AG08395 (cell line): ENCODE measurements around the gene CTXN2.

Experiments
- DNase-seq: peaks from one replicate; pipeline ENCODE4 v3.0.0; 2012; ENCODE audit warnings: mixed read lengths, low spot score

Gene CTXN2

DNA sequence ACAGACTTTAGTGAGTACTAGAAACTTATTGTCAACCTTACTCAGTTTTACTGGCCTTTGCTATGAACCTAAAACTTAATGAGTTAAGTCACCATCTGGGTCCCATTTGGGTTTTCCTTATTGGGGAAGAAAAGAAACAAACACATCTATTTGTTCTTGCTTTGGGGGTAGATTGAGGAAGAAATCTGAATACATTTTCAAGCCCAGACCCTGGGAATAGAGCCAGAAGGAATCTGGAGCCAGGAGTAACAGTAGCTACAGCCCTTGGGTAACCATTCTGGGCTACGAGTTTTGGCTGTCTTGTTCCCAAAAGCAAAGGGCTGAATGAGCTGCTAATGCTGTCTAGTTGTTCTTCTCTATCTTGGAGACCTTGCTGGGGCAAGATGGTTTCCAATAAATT lies 31.2 kb downstream of the CTXN2 start:
- DNase-seq, result no peak

DNA sequence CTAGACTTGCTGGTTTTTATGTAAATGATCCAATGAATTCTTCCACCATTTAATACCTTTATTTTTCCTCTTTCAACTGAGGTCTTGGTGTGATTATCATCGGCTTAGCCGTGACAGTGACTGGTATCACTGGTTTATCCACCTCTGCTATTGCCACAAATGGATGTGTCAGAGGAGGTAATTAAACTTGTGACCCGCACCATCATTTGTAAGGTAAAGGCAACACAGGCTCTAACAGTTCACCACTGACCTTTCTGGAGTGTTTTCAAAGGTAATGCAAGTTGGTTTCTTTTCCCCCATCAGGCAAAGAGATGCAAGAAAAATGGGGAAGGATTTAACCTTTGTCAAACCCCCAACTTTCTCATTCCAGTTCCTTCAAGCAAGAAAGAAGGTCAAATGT lies 34.3 kb downstream of the CTXN2 start:
- no peak for DNase-seq

DNA sequence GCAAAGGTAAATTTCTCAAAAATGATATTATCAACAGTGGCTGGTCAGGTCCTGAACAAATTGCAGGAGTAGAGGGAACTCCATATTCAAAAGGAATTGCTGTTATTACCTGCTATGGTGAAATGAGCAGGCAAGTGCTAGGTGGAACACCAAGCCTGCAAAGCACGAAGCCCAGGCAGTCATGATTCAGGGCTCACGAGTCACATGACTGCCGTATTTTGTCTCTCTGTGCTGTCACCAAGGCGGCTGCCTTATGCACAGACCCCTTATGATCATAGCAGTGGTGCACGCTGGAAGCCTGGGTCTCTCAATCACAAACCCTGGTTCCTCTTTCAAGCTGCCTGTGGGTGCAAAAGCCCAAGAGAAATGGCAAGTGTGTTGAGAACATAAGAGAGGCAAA lies 39.0 kb downstream of the CTXN2 start:
- DNase-seq, result no peak

DNA sequence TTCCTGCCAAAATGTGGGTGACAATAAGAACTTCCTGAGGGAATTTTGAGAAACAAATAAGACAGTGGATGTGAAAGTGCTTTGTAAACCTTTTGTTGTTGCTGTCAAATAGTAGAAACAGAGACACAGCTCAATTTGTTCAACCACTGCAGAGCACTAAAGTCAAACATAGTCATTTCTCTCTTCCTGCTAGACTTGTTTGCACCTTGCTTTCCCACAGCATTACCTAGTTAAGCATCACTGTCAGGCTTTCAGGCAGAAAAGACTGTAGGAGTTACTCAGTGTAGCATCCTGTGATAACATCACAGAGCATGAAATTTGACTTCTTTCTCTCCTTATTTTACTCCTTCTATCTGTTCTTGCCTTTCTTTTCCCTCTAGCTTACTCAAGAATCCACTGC lies 41.8 kb downstream of the CTXN2 start:
- no peak for DNase-seq

DNA sequence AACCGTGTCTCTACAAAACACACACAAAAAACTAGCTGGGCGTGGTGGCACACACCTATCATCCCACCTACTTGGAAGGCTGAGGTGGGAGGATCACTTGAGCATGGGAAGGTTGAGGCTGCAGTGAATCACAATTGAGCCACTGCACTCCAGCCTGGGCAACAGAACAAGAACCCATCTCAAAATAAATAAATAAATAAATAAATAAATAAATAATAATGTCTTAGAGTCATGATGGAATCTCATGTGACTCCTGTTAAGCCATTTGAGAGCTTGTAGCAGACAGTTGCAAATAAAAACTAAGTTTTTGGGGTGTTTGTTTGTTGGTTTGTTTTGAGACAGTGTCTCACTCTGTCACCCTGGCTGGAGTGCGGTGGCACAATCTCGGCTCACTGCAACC lies 47.9 kb downstream of the CTXN2 start:
- DNase-seq, result no peak

DNA sequence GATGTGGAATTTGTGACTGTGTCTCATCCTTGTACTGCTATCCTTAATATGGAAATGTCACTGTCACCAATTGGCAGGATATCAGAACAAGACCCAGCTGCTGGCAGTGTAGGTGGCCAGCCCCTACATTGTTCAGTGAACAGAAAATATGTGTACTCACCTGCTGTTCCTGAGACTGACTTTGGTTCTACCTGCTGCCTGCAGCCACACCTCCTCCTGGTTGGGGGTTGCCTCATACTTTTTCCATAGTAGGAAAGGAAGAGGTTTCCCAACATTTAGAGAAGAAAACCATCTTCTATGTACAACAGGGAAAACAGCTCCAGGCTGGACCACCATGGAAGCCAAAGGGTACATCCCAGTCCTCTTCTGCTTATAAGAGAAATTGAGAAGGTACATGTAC lies 50.5 kb downstream of the CTXN2 start:
- DNase-seq, result no peak

DNA sequence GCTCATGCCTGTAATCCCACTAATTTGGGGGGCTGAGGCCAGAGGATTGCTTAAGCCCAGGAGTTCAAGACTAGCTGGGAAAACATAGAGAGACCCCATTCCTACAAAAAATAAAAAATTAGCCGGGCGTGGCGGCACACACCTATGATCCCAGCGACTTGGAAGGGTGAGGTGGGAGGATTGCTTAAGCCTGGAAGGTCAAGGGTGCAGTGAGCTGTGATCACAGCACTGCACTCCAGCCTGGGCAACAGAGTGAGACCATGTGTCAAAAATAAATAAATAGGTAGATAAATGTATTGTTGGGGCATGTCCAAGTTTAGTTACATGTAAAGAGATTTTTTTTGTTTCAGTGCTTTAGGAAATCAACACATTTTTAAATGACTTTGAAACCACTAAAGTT lies 51.1 kb downstream of the CTXN2 start:
- no peak for DNase-seq

DNA sequence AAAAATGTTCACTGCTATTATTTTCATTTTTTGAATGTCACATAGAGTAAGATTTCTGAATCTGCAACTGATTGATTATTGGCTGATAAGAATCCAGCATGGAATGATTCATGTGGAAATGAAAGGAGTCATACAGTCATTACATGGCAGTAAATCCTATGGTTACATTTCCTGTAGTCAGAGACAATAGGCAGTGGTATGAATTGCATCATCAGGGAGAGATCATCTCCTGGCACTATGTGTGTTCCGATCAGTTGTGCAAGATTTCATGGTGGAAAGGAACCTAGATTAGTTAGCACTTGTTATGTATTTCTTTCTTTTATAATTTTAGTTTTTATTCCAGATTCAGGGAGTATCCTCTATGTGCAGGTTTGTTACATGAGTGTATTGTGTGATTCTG lies 53.5 kb downstream of the CTXN2 start:
- DNase-seq, result peak; percentile 14

DNA sequence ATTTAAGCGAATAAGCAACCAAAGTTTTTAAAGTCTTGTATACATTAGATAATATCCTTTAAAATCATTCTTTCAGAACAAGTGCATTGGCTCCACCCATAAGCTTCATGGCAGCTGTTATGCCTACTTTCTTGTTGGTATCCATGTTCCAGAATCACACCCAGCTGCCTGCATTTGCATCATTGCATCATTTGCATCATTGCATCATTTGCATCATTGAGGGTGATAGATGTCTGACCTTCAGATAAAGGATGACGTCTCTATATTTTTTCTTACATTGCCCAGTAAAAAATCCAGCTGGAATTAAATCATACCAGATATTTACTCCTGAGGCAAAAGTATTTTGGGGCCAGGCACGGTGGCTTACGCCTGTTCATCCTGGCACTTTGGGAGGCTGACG lies 56.9 kb downstream of the CTXN2 start:
- DNase-seq, result no peak

DNA sequence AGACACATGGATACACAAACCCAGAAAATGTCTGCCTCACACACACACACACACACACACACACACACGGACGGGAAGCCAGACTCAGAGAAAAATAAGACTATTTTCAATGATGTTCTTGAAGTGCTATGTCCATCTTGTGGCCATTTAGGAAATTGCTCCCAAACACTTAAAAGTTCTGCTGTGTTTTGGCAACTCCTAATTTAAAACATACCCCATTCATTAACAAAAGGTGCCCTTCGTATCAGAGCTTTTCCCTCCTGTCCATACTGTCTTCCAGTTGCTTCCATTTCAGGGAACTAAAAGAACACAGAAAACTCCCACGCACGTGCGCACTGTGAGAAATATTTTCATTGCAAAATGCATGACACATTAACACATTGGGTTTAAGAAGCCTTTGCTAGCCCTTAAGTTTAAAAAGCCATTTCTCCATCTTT lies 59.2 kb downstream of the CTXN2 start:
- peak; percentile 62 for DNase-seq

DNA sequence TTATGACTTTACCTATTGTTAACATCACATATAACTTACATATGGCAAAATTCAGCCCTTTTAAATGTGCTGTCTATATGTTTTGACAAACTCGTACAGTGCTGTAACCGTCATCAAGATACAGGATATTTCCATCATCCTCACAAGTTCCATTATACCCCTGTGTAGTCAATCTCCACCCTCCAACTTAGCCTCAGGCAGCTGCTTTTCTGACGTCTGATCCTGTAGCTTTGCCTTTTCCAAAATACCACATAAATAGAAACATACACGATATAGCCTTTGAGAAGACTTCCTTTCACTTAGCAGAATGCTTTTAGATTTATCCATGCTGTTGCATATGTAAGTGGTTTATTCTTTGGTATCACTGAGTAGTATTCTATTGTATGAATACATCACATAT lies 61.7 kb downstream of the CTXN2 start:
- DNase-seq, result no peak
